HCEC 1CT (cell line): ENCODE data around the gene FRMD4A.

Experiments used
- DNase-seq: peaks from one replicate; pipeline ENCODE4 v3.0.0-alpha.2; 2017

The FRMD4A gene

DNA sequence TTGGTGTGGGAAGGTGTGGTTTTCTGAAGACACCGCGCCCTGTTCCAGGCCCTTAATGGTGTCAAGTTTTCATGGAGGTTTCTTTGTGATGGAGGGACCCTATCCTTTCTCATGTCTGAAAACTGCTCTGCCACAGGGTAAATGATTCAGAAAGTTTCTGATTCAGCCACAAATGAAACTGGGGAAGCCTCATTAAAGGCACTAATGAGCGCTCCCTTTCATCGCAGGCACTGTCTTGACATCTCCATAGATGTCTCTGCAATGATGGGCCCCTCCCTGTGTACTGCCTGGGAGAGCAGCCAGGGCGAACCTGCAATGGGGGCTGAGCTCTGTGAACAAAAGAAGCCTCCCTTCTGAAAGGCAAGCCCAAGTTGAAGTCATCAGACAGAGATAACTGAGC, 388.7 kb downstream of the FRMD4A start:
- no peak for DNase-seq

DNA sequence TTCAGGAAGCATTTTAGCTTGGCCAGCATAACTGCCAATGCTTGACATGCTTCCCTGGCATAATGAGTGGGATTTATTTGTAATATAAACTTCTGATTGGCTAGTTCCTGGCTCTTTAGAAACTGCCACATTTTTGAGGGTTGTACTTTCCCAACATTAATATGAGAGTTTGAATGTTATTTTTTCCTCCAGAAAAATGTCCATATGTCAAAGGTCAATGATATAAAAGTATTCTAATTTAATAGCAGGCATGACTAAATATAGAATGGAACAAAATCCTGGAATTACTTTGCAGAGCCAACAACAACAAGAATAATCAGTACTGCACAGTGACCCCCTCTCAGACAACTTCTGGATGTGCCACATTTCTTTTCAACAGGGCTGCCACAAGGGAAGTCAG, 391.3 kb downstream of the FRMD4A start:
- DNase-seq, result peak; percentile 47

DNA sequence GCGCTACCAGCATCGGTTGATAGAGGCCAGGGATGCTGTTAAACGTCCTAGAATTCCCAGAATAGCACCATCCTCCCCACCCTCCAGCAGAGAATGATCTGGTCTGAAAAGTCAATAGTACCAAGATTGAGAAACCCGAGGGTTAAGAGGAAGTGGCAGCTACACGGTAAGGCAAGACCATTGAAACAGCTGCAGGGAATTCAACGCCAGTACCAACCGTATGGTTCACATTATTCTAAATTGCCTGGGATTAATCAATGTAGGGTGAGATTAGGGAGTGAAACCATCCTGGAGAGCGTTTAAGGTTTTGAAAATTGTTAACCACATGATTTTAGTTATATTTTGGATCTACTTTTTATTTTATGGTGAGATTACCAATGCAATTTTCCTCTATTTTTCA, 391.8 kb downstream of the FRMD4A start:
- DNase-seq, result no peak

DNA sequence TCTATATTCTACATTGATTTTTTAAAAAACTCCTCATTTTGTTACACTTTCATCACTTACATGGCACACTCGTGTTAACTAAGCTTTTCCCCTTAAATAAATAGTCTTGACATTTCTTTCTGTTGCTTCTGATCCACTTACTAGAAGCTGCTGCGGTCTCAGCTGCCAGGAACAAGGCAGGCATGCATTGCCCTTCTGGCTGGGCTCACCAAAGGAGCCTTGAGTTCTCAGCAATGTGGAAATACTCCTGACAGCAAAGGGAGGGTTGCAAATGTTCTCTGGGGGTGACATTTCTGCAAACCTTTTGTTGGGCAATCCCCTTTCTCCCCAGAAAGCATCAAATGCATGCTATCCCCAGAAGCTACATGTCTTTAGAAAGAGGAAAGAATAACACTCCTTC, 393.9 kb downstream of the FRMD4A start:
- DNase-seq, result no peak

DNA sequence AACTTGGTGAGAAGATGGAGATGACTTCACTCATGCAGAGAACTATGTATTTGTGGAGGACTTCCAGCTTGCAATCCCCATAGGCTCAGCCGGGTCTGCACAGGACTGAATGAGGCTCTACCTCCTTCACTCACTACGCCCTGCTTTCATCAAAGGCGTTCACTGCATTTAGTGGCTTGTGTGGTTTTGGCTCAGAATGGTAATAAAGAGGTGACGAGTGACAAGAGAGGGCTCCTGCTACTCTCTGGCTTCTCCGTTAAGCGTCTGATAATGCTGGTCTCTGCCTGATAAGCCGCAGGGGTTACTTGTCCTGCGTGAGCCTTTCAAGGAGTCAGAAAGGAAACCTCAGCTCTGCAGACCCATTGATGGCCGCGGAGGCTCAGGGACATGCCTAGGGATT, 400.6 kb downstream of the FRMD4A start:
- no peak for DNase-seq

DNA sequence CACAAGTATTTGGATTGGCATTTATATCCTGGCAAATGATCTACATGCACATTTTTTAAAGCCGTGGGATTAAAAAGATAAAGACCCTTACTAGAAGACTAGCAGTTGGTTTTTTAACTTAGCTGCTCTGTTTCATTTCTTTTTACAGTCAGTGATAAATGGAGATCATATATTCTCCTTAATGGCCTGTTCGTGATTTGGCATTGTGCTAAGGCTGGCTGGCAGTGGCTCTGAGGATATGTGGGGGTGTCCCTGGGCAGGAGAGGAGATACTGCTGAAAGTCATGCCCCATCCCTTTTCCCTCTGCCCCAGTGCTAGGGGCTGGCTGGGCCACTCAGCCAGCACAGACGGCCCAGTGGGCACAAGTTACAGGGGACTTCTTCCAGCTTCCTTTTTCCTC, 402.3 kb downstream of the FRMD4A start:
- DNase-seq, result no peak

DNA sequence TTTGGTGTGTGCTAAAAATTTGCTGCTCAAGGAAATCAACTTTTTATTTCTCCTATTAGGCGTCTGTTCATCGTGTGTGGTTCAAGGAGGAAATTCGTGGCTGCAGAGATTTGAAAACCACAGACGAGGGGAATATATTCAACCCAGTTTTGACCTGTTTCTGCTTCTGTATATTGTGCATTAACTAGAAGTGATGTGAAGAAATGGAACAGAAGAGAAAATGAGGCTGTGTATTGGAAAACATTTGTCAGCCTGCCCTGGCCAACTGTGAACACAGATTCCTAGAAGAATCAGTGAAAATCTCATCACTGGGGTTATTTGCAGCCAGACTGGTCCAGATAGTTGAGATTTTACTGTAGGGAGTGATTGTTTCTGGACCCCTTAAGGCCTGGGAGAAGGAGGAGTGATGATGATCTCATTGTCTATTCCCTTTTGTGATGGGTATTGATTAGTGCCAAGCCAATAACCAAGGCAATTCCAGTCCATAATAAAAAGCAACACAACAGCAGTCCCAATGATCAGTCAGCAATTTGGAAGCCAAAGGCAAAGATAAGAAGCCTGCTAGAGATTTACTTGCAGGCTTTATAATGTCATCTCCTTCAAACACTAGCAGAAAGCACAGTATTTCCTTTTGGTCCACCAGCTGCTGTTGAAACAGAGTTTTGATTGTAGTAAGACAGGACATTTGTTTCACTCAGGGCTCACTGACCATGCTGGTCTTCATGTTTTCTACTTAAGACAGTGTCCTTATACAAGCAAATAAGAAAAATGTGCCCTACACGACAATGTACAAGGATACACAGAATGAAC, 404.5 kb downstream of the FRMD4A start:
- DNase-seq, result no peak

DNA sequence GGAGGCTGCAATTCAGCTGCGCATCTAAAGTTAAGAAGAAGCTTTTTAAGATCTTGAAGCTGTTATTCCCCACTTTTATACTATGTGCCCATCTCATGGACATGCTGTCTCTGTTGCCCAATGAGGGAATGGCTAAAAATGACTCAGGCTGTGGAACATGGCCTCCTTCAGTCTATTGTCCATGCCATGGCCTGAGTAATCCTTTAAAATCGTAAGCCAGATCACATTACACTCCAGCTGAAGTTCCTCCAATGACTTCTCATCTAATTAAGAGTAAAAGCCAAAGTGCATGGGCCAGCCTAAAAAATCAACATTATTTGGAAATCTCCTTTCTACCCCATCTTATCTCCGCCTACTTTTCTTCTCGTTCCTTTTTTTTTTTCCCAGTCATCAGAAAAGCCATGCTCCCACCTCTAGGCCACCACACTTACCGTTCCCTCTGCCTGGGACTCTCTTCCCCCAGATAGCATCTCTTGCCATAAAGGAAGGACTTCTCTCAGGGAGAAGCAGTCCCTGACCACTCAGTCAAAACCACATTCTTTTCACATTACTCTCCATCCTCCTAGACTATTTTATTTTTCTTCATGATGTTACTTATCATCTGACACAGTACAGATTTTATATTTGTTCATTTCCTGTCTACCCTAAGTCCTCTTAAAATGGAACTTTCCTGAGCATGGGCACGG, 406.5 kb downstream of the FRMD4A start:
- DNase-seq, result peak; percentile 97

DNA sequence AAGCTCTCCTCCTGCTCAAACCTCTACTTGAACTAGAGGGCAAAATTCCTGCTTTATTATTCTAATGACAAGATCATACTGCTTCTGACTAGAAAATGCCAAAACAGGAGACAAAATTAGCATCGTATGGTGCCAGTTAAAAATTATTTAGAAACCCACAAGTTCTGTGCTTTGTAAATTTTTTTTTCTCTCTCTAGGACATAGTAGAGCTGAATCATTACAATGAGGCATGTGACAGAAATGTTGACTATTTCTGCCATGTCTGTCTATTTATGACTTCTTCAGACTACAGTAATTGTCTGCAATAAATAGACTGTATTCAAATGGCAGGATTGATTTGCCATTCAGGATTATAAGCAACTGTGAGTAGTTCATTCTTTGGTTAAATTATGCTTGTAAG, 408.1 kb downstream of the FRMD4A start:
- DNase-seq, result peak; percentile 58

DNA sequence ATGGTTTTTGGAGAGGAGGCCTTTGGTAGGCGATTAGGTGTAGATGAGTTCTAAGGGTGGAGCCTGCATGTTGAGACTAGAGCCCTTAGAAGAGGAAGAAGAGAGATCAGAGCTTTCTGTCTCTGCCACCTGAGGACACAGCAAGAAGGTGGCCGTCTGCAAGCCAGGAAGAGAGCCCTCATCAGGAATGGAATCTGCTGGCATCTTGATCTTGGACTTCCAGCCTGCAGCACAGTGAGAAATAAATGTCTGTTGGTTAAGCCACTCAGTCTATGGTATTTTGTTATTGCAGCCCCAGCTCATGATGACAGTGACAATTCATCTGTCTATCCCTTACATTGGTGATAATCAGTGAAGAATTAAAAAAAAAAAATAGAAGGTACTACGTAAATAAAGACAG, 408.8 kb downstream of the FRMD4A start:
- no peak for DNase-seq

DNA sequence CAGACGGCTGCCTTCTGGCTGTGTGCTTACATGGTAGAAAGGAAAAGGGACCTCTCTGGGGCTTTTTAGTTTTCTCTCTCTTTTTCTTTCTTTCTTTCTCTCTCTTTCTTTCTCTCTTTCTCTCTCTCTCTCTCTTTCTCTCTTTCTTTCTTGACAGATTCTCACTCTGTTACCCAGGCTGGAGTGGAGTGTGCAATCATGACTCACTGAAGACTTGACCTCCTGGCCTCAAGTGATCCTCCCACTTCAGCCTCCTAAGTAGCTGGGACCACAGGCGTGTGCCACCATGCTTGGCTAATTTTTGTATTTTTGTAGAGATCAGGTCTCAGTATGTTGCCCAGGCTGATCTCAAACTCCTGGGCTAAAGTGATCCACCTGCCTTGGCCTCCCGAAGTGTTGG, 409.6 kb downstream of the FRMD4A start:
- DNase-seq, result peak; percentile 26

DNA sequence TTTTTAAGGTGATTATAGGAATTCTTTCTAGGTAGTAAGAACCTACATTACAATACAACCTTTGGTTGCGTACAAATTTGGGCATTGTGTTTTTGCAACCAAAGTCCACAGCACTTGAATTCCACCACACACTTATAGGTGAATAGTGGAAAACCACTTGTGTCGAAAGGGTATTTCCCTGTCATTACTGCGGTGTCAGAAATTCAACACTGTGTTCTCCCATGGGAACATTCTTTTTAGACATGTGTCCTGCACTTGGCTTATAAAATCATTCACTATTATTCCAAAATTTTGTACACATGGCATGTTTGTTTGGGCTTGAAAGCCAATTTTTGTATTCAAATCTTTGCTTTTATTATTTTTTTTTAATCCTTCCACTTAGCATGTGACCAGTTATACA, 410.3 kb downstream of the FRMD4A start:
- DNase-seq, result no peak

DNA sequence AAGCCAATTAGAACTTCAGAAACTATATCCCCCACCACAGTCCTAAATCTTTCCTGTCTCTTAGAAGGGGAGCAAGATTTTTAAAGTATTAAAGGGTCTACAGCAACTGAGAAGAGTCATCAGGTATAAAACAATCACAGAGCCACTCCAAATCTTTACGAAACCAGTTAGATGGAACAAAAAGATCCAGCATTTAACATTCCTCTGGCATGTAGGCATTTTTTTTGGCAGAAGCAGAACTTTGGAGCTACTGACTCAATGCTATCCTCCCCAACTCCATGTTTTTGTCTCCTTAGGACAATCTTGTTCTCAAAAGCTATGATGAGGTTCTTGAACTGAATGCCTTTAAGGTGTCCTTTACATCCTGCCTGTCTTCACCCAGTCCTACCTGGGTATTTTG, 410.7 kb downstream of the FRMD4A start:
- DNase-seq, result no peak

DNA sequence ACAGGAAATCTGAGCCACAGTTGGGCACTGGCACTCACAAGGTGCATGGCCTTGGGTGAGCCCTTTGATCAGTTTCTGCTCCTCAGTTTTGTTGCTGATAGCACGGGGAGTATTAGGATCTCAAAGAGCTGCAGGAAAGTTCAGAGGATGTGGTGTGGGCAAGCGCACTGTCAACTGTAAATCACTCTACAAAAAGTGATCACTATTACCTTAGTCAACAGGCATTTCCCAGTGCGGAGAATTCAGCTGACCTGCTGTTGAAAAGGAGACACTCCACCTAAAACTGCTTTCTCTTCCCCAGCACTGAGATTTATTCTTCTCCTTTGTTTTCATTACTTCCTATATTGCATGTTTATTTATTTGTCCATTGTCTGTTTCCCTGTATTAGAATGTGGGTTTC, 412.9 kb downstream of the FRMD4A start:
- no peak for DNase-seq

DNA sequence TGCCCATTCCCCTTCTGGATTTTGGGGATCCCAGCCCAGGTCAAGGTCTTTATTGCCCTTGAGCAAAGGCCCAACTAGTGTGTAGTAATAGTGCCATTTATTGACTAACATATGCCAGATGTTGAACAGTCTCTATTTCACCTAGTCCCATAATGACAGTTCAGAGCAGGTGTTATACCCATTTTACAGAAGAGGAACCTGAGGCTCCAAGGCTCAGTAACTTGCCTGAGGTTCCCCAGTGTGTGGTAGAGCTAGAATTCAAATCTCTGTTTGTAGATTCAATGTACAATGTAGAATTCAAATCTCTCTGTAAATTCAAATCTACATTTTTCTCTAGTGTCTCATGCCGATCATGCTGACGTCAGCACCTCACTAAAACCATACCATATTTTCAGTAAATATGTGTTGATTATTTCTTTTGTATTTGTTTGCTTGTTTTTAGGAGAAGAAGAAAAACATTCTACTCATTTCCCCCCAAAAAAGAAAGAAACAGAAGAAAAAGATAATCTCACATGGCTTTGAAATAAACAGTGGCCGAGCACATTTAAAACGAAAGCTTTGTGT, 414.3 kb downstream of the FRMD4A start:
- DNase-seq, result no peak

DNA sequence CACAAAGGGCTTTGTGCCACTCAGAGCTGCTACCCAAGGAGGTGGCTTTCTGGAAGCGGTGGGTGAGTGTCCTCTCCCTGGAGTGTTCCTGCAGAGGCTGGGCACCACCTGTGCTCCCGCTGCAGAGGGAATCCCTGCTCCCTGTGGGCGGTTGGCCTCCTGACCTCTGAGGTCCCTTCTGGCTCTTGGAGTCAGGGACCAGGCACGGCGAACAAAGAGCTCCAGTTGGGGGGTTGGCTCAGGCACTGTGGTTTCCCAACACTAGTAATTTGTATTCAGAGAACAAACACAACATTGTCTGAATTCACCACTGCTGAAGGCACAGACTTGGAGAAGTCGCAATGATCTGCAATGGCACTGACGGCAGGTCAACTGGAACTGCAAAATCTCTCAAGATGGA, 415.0 kb downstream of the FRMD4A start:
- no peak for DNase-seq

DNA sequence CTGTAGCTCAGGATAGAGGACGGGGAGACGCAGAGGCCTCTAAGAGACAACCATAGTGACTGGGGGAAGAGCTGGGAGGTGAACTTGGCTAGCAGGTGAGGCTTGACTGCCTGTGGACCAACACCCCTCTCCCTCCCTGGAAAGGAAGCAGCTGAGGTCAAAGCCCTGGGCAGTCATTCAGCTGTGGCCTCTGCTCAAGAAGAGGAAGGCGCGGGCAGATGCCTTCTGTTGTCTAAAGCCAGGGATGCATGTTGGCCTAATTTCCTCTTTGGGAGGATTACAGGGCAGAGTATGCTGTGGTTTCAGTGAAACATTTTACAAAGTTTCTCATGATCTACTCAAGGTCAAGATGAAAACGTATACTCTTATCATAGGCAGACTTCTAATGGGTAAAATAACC, 416.8 kb downstream of the FRMD4A start:
- DNase-seq, result no peak

DNA sequence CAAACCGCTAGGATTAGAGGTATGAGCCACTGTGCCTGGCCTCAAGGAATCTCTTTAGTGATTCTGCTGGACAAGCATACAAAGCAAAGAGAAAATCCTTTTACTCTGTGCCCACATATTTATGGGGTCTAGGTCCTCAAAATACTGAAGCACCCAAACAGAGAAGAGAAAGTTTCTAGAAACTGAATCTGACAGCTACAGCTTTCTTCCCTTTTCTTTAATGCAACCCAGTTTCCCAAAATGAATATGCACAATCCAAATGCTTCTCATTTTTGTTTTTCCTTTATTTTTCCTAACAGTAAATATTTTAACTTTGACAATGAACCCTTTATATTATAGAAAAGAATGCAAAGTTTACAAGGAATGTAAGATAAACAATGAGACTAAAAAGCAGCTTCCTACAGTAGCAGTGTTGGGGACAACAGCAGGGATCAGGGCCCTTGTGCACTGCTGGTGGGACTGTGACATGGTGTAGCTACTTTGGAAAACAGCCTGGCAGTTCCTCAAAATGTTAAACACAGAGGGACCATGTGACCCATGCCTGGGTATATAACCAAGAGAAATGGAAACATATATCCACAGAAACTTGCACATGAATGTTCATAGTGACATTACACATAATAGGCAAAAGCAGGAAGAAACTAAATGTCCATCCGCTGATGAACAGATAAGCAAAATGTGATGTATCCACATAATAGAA, 418.8 kb downstream of the FRMD4A start:
- DNase-seq, result no peak

DNA sequence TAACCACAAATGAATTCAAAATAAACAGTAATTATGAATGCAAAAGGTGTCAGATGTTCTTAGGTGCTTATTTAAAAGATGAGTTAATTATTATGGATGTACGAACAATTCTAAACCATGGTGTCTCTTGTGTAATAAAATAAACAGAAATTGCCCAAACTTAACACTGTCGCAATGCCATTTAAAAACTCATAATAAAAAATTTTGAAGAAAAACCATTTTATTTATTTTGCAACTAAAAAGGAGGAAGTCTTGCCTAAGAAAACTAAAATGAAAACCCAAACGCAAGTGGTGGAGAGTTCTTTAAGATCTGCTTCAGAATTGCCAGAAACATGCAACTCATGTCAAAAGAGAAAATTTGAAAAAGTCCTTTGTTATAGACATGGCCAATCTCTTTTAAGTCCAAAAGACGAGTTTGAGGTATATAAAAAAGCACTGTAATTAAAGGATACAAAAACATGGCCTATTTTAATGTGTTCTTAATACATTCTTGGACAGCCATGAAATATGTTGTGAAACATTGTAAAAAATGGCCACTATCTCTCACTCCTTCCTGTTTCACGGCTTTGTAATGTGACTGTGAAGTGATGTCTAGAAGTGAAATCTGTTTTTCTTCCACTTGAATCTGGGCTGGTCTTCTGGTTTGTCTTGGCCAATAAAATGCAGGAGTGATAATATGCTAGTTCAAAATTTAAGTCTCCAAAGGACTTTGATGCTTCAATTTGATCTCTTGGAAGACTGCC, 421.0 kb downstream of the FRMD4A start:
- no peak for DNase-seq

DNA sequence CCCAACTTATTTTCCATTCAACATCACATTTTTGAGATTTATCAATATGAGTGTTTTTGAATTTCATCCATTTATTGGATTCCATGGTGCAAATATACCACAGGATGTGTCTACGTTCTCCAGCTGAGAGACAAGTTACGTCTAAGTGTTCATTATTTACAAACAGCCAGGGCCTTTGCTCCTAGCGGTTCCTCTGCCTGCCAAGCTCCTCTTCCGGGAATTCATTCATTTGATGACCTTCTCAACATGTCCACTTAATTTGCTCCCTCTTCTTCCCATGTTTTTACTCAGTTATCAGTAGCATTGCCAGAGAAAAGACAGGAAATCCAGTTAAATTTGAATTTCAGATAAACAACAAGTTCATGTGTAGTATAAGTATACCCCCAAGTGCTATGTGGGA, 422.2 kb downstream of the FRMD4A start:
- no peak for DNase-seq

DNA sequence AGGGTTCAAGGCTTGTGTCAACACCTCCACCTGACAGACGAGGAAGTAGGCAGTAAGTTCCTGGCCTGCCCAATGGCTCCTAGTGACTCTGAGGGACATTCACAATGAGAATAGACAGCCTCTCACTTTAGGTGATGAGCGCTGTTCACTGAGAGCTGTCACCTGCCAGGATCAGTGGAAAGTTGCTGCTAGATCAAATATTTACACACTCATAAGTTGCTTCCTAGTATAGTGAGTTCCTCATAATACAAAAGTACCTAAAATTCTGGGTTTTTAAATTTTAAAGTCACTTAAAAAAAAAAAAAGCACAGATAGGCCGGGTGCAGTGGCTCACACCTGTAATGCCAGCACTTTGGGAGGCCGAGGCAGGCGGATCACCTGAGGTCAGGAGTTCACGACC, 423.2 kb downstream of the FRMD4A start:
- DNase-seq, result no peak

DNA sequence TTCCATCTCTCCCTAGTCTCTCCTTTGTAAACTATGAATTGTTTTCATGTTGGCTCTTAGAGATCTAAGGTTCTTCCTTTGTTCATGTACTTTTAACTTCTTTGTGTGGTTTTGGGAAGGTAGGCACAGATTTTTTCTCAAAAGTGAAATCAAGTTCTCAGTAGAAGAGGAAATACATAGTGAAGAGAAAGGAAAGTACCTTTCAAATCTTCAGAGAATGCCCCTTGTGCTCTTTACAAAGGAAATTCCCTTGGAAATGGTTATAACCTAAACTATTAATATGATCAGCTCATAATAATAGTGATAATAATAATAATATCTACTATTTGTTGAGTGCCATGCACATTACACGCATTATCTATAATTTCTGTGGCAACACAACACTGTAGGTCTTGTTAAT, 425.4 kb downstream of the FRMD4A start:
- DNase-seq, result no peak

DNA sequence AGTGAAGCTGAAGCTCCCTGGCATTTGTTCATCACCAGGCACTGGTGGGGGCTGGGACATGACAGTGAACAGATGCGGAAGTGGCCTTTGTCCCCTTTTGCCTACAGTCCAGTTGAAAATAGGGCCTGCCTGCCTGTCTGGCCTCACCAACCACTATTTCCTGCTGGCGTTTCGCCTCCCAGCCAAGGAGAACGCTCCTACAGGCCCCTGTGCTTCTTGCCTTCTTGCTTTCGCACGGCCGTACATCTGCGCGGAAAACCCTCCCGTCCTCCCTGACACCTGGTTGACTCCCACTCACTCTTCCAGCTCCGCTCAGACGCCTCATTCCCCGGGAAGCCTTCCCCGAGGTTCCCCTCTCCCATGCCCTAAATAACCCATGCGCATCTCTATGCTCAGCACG, 426.7 kb downstream of the FRMD4A start:
- no peak for DNase-seq
